Ovary (tissue), 3 donors: ENCODE results near the gene SFI1.

Experiments used
- EP300 ChIP-seq: sonication (generic); formaldehyde crosslinking; IDR thresholded peaks from one replicate; pipeline ENCODE4 v1.6.1; 2017; ENCODE audit warnings: antibody characterized with exemption
- POLR2A ChIP-seq: fragments of 450-650 bp; IDR thresholded peaks from one replicate; pipeline ENCODE4 v1.6.1; 2017; ENCODE audit warnings: antibody characterized with exemption, mild to moderate bottlenecking, moderate library complexity
- TF ChIP-seq, protein P1 (sequence below), 3 donors: fragments of 450-650 bp in 2 of 3; fragments of 200-600 bp in 1 of 3; IDR thresholded peaks; one replicate each; pipeline versions ENCODE4 v1.5.1 to v1.8.0; 2016 to 2022; ENCODE audit warnings: antibody characterized with exemption in 3 of 3, mild to moderate bottlenecking in 1 of 3
- donor health status: DM: no; HTN: no; CAD: no.

DNA sequence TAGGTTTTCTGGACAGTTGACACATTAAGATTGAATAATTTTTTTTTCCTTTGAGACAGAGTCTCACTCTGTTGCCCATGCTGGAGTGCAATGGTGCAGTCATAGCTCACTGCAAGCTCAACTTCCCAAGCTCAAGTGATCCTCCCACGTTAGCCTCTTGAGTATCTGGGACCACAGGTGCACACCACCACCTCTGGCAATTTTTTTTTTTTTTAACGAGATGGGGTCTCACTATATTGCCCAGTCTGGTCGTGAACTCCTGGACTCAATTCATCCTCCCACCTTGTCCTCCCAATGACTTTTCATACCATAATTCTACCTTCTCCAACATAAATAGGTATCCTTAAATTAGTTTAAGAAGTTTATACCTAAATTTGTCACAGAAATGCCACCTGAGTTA, 15.2 kb upstream of the SFI1 start:
- TF ChIP-seq, protein P1, sequence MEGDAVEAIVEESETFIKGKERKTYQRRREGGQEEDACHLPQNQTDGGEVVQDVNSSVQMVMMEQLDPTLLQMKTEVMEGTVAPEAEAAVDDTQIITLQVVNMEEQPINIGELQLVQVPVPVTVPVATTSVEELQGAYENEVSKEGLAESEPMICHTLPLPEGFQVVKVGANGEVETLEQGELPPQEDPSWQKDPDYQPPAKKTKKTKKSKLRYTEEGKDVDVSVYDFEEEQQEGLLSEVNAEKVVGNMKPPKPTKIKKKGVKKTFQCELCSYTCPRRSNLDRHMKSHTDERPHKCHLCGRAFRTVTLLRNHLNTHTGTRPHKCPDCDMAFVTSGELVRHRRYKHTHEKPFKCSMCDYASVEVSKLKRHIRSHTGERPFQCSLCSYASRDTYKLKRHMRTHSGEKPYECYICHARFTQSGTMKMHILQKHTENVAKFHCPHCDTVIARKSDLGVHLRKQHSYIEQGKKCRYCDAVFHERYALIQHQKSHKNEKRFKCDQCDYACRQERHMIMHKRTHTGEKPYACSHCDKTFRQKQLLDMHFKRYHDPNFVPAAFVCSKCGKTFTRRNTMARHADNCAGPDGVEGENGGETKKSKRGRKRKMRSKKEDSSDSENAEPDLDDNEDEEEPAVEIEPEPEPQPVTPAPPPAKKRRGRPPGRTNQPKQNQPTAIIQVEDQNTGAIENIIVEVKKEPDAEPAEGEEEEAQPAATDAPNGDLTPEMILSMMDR (IDR thresholded peaks at IDR 0.05): no peak
- TF ChIP-seq POLR2A (no peak), EP300 (no peak)
